Measurements from ENCODE around the gene C16orf89. TPM values are rescaled to one million over a fixed set of nuclear protein-coding genes. Genes with fewer than 3 reads are reported as not detected.
"Not testable (repeated sequence)": the region's sequence is repeated elsewhere in the genome, so short reads cannot be mapped to it uniquely, and the experiment has no call there.

C16orf89 gene
- not detected in 2 replicates for total RNA-seq

GRCh38 chr16:5065813-5066212 lies at the start of gene C16orf89:
TSS of gene C16orf89 (minus strand) at chr16:5065956. CDS start at chr16:5065908, 48 bp downstream.
- H3K36me3 Mint-ChIP-seq (ENCODE audit: low read depth) = no peaks in the 10 kb centered on the region
- H3K9me3 Mint-ChIP-seq = no peaks in the 10 kb centered on the region
- no peak within 1 kb of the TSS for H3K4me3 Mint-ChIP-seq
- peaks cover under 1% of the 10 kb centered on the region for H3K4me1 Mint-ChIP-seq
- H3K27me3 Mint-ChIP-seq = no peaks in the 10 kb centered on the region
- intact Hi-C loops (cut with micrococcal nuclease) = no loop called here
- no peak within 1 kb of the TSS for H3K27ac Mint-ChIP-seq
- DNase-seq = no peak

GRCh38 chr16:5110933-5111332 lies 45.2 kb upstream of the C16orf89 start:
- H3K4me1 Mint-ChIP-seq; H3K9me3 Mint-ChIP-seq; H3K27ac Mint-ChIP-seq; DNase-seq; H3K27me3 Mint-ChIP-seq; H3K36me3 Mint-ChIP-seq (ENCODE audit: low read depth); intact Hi-C loops (cut with micrococcal nuclease); H3K4me3 Mint-ChIP-seq: not testable (repeated sequence)

DNA sequence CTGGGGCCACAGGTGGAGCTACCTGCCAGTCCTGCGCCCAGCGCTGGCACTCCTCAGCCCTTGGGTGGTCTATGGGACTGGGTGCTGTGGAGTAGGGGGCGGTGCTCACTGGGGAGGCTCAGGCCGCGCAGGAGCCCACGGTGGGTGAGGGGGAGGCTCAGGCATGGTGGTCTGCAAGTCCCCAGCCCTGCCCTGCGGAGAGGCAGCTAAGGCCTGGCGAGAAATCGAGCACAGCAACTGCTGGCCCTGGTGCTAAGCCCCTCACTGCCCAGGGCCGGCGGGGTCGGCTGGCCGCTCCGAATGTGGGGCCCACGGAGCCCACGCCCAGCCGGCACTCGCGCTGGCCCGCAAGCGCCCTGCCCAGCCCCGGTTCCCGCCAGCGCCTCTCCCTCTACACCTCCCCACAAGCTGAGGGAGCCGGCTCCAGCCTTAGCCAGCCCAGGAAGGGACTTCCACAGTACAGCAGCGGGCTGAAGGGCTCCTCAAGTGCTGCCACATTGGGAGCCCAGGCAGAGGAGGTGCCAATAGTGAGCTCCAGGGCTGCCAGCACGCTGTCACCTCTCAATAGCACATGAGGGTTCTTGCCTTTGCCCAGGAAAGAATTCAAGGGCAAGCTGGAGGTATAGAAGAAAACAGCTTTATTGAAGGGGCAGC lies 42.9 kb upstream of the C16orf89 start:
- intact Hi-C loops (cut with micrococcal nuclease) = no loop called here
- no peaks in the 10 kb centered on the region for H3K36me3 Mint-ChIP-seq (ENCODE audit: low read depth)
- peaks cover 3% of the 10 kb centered on the region for H3K27me3 Mint-ChIP-seq
- no peaks in the 10 kb centered on the region for H3K9me3 Mint-ChIP-seq
- no peak overlapping the region for H3K27ac Mint-ChIP-seq
- H3K4me1 Mint-ChIP-seq = no peaks in the 10 kb centered on the region
- no peak for DNase-seq
- no peak overlapping the region for H3K4me3 Mint-ChIP-seq

DNA sequence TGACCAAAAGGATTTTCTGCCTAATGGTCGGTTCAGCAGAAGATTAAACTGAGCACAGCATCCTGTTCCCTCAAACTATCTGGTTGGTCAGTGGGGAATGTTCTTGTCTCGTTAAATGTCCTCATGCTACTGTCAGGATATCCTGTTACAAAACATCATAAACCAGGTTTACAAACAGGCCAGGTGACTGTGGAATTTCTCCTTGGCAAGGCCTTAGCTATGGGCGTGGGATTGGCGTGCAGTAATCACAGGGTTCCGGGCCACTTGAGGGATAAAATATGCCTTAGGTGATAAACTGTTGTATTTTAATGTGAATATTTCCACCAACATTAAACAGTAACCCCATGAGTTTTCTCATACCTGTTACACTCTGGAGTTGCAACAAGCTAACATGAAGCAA lies 39.3 kb upstream of the C16orf89 start:
- H3K27me3 Mint-ChIP-seq = peaks cover 11% of the 10 kb centered on the region
- H3K36me3 Mint-ChIP-seq (ENCODE audit: low read depth); H3K9me3 Mint-ChIP-seq; H3K27ac Mint-ChIP-seq; DNase-seq; H3K4me3 Mint-ChIP-seq; H3K4me1 Mint-ChIP-seq; intact Hi-C loops (cut with micrococcal nuclease): not testable (repeated sequence)

- H3K27me3 Mint-ChIP-seq = peaks cover 14% of the 10 kb centered on the region
- H3K27ac Mint-ChIP-seq; H3K36me3 Mint-ChIP-seq (ENCODE audit: low read depth); DNase-seq; intact Hi-C loops (cut with micrococcal nuclease); H3K9me3 Mint-ChIP-seq; H3K4me1 Mint-ChIP-seq; H3K4me3 Mint-ChIP-seq: not testable (repeated sequence)
Observed at GRCh38 chr16:5103296-5104032, 37.7 kb upstream of the C16orf89 start.

GRCh38 chr16:5099174-5099573 lies 33.4 kb upstream of the C16orf89 start:
- not testable (repeated sequence) for DNase-seq; H3K27ac Mint-ChIP-seq; H3K36me3 Mint-ChIP-seq (ENCODE audit: low read depth); H3K9me3 Mint-ChIP-seq
- peaks cover 14% of the 10 kb centered on the region for H3K27me3 Mint-ChIP-seq
- peak overlapping the region; percentile 94 for H3K4me3 Mint-ChIP-seq
- peaks cover 17% of the 10 kb centered on the region for H3K4me1 Mint-ChIP-seq
- intact Hi-C loops (cut with micrococcal nuclease) = loop anchor here (10.0 kb wide), 1 partner anchor 484 kb away; the partner anchor contains the start of gene UBALD1

GRCh38 chr16:5098221-5099159 lies 32.7 kb upstream of the C16orf89 start:
- DNase-seq = peak; percentile 94
- Mint-ChIP-seq H3K27me3 (peaks cover 12% of the 10 kb centered on the region), H3K4me3 (peak overlapping the region; percentile 94), H3K4me1 (peaks cover 17% of the 10 kb centered on the region), H3K27ac (peak overlapping the region; percentile 92)
- H3K36me3 Mint-ChIP-seq (ENCODE audit: low read depth); H3K9me3 Mint-ChIP-seq: not testable (repeated sequence)
- intact Hi-C loops (cut with micrococcal nuclease) = loop anchor here (1.0 to 10.0 kb wide), 2 partner anchors 251 to 484 kb away; partner anchors contain the start of genes GLYR1, UBALD1 and UBN1

DNA sequence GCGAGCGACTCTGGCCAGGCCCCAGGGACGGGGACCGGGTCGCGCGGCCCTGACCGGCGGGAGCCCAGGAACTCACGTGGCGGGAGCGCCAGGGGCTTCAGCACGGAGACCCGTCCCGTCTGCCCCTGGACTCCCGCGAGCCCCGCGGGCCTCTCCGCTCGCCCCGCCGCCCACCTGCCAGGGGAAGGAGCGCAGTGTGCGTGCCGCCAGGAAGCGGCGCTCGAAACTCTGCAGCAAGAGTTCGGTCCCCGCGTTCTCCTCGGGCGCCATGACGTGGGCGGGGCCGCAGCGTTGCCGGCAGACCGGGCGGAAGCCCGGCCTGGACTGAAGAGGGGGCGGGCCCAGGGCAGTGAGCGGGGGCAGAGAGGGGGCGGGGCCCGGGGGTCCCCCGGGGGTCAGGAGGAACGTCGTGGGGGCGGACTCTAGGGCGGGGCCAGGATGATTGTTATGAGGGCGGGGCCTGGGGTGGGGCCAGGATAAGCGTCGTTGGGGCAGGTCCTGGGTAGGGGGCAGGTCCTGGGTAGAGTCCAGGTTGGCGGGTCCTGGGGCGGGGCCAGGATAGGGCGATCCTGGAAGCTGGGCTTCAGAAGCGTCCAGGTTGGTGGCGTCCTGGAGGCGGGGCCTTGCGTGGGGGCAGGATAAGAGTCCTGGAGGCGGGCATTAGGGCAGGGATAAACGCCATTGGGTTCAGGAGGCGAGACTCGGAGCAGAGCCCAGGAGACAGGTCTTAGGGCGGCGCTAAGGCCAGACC lies 31.9 kb upstream of the C16orf89 start, which contains the start of gene EEF2KMT:
Gene EEF2KMT, minus strand, starts transcription at position 326 of the 751 bp plus-strand sequence. Its CDS starts 56 bp downstream, at position 270.
- peaks cover 11% of the 10 kb centered on the region for H3K27me3 Mint-ChIP-seq
- not testable (repeated sequence) for H3K36me3 Mint-ChIP-seq (ENCODE audit: low read depth); H3K9me3 Mint-ChIP-seq
- H3K27ac Mint-ChIP-seq = peak within 1 kb of the TSS; percentile 92
- H3K4me1 Mint-ChIP-seq = peaks cover 17% of the 10 kb centered on the region
- intact Hi-C loops (cut with micrococcal nuclease) = loop anchor here (1.0 to 10.0 kb wide), 4 partner anchors 25 to 483 kb away; partner anchors contain the start of genes GLYR1, SEC14L5, UBALD1 and UBN1
- DNase-seq = peak; percentile 99
- peak within 1 kb of the TSS; percentile 94 for H3K4me3 Mint-ChIP-seq

GRCh38 chr16:5097061-5097469 lies 31.3 kb upstream of the C16orf89 start:
- H3K36me3 Mint-ChIP-seq (ENCODE audit: low read depth); H3K9me3 Mint-ChIP-seq: not testable (repeated sequence)
- intact Hi-C loops (cut with micrococcal nuclease) = loop anchor here (1.0 to 10.0 kb wide), 3 partner anchors 24 to 482 kb away; partner anchors contain the start of genes SEC14L5 and UBALD1
- peak; percentile 78 for DNase-seq
- Mint-ChIP-seq H3K4me3 (peak overlapping the region; percentile 94), H3K27me3 (peaks cover 11% of the 10 kb centered on the region), H3K4me1 (peaks cover 21% of the 10 kb centered on the region), H3K27ac (peak overlapping the region; percentile 90)

- intact Hi-C loops (cut with micrococcal nuclease) = loop anchor here (1.0 to 10.0 kb wide), 3 partner anchors 24 to 482 kb away; partner anchors contain the start of genes SEC14L5 and UBALD1
- peak overlapping the region; percentile 94 for H3K4me3 Mint-ChIP-seq
- not testable (repeated sequence) for H3K36me3 Mint-ChIP-seq (ENCODE audit: low read depth); H3K9me3 Mint-ChIP-seq
- H3K27ac Mint-ChIP-seq = peak overlapping the region; percentile 90
- peaks cover 22% of the 10 kb centered on the region for H3K4me1 Mint-ChIP-seq
- H3K27me3 Mint-ChIP-seq = peaks cover 11% of the 10 kb centered on the region
- DNase-seq = peak; percentile 63
Observed at GRCh38 chr16:5096437-5097060, 30.8 kb upstream of the C16orf89 start.

DNA sequence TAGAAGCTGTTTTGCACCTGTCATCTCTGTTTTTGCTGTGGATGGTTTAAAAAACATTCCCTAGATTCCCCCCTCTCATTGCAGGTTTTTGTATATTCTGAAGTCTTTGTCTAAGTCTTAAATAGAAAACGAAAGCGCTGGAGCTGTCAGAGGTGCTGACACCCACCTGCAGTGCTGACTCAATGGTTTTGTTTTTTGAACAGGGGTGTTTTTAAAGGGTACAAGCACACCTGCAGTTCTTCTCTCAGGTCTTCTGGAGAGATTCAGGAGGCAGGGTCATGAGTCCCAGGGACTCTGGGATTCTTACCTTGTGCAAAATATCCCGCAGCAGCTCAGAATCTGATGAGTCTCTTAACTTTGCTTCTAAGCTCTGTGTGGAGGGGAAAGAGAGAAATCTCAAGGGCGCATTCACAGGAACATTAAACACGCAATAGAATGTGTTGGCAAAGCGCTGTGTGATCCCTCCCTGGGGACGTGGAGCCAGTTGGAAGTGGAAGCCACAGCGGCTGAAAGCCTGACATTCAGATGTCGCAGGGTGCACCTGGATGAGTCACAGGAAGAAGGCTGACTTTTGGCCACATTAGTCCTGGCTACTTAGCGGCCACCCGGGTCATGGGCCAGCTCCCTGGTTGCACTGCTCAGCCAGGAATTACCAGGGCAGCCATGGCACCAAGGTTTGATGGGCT lies 29.5 kb upstream of the C16orf89 start:
- intact Hi-C loops (cut with micrococcal nuclease) = loop anchor here (10.0 kb wide), 1 partner anchor 480 kb away; the partner anchor contains the start of gene UBALD1
- peaks cover 22% of the 10 kb centered on the region for H3K4me1 Mint-ChIP-seq
- not testable (repeated sequence) for DNase-seq; H3K9me3 Mint-ChIP-seq; H3K4me3 Mint-ChIP-seq; H3K27me3 Mint-ChIP-seq; H3K36me3 Mint-ChIP-seq (ENCODE audit: low read depth)
- peak overlapping the region; percentile 25 for H3K27ac Mint-ChIP-seq

- not testable (repeated sequence) for H3K9me3 Mint-ChIP-seq; H3K27me3 Mint-ChIP-seq; DNase-seq; H3K27ac Mint-ChIP-seq; H3K36me3 Mint-ChIP-seq (ENCODE audit: low read depth); H3K4me3 Mint-ChIP-seq
- intact Hi-C loops (cut with micrococcal nuclease) = loop anchor here (2.0 to 10.0 kb wide), 2 partner anchors 37 to 479 kb away; partner anchors contain the start of gene UBALD1
- peaks cover 20% of the 10 kb centered on the region for H3K4me1 Mint-ChIP-seq
Observed at GRCh38 chr16:5093746-5094145, 28.0 kb upstream of the C16orf89 start.
